ENCODE results near the gene FAM219A.

Gene FAM219A

GRCh38 chr9:34376596-34377403, 81.6 kb downstream of the FAM219A start, which contains the start of gene MYORG:
Gene MYORG, minus strand, starts transcription at chr9:34376898. Its CDS starts 3,955 bp downstream, at chr9:34372943.
- peak; percentile 16 for TF ChIP-seq POLR2A (IDR thresholded peaks at IDR 0.05; ENCODE audit: extremely low read depth, insufficient read length)
- TF ChIP-seq, protein P1, sequence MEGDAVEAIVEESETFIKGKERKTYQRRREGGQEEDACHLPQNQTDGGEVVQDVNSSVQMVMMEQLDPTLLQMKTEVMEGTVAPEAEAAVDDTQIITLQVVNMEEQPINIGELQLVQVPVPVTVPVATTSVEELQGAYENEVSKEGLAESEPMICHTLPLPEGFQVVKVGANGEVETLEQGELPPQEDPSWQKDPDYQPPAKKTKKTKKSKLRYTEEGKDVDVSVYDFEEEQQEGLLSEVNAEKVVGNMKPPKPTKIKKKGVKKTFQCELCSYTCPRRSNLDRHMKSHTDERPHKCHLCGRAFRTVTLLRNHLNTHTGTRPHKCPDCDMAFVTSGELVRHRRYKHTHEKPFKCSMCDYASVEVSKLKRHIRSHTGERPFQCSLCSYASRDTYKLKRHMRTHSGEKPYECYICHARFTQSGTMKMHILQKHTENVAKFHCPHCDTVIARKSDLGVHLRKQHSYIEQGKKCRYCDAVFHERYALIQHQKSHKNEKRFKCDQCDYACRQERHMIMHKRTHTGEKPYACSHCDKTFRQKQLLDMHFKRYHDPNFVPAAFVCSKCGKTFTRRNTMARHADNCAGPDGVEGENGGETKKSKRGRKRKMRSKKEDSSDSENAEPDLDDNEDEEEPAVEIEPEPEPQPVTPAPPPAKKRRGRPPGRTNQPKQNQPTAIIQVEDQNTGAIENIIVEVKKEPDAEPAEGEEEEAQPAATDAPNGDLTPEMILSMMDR (IDR thresholded peaks at IDR 0.05; ENCODE audit: low read depth, low read length): no peak
- TF ChIP-seq MYC (IDR thresholded peaks at IDR 0.05; ENCODE audit: low read depth, low read length): peak; percentile 10; the same call in 1 of the 2 replicates
- peak; percentile 40; the same call in 1 of the 2 replicates for TF ChIP-seq MAX (IDR thresholded peaks at IDR 0.05; ENCODE audit: low read depth, low read length)
- peak; percentile 100 for DNase-seq (ENCODE audit: low read depth)
- peak within 1 kb of the TSS; percentile 78 for H3K4me3 ChIP-seq (ENCODE audit: low read depth, low read length)

DNA sequence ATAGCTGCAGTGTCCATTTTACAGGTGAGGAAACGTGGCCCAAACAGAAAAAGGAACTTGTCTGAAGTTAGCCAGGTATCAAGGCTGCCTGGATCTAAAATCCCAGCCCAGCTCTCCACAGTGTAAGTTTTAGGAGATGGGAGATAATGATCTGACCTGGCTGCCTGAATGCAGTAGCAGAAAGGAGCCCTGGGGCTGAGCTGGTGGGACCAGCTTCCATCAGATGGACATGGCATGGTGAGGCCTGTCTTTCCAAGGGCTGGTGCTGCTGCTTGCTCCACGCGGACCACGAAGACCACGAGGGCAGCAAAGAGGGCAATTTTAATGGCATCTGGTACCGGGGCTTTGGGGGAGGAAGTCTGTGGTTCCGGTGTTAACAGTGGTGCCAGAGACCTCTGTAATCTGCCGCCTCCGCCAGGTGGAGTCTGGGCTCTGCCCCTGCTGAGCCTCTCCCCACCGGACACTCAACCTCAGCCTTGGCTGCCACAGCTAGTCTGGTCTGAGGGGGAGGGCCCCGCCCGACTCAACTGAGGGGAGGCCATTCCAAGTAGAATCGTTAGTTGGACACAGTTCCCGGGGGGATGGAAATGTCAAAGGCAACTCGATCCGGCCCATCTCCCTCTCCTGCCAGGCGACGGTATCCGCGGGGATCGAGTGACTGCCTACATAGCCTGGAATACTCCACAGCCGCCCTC, 82.3 kb downstream of the FAM219A start:
- peak; percentile 64 for TF ChIP-seq MYC (IDR thresholded peaks at IDR 0.05; ENCODE audit: low read depth, low read length)
- TF ChIP-seq, protein P1 (IDR thresholded peaks at IDR 0.05; ENCODE audit: low read depth, low read length): peak; percentile 37
- TF ChIP-seq POLR2A (IDR thresholded peaks at IDR 0.05; ENCODE audit: extremely low read depth, insufficient read length): no peak
- TF ChIP-seq MAX (IDR thresholded peaks at IDR 0.05; ENCODE audit: low read depth, low read length): peak; percentile 82
- DNase-seq (ENCODE audit: low read depth): peak; percentile 61
- peak overlapping the region; percentile 78 for H3K4me3 ChIP-seq (ENCODE audit: low read depth, low read length)

DNA sequence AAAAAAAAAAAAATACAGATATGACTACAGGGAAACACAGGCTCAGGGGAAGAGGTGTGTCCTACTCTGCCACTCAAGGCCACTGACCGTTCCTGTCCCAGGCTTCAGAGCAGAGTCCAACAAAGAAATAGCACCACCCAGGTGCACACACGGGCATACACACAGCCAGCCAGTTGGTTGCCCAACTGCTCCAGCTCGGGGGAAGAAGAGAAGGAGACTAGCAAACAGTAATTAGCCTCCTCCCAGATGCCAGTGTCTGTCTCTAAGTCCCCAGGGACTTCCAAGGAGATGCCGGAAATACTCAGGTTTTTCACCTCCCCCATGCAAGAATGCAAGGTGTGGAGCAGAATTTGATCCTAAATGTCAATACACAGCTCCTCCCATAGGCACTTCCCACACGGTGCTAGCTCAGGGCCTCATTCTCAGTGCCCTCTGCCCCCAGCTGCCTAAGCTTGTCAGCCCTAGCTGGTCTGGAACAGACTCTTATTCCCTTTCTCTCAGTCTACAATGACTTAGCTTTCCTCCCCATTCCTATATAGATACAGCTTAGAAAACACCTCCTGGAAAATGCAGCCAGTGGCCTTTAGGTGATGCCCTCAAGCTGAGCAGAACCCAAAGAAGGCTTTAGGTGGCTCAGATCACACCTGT, 83.3 kb downstream of the FAM219A start:
- TF ChIP-seq MYC (IDR thresholded peaks at IDR 0.05; ENCODE audit: low read depth, low read length): no peak
- no peak for TF ChIP-seq POLR2A (IDR thresholded peaks at IDR 0.05; ENCODE audit: extremely low read depth, insufficient read length)
- TF ChIP-seq, protein P1 (IDR thresholded peaks at IDR 0.05; ENCODE audit: low read depth, low read length): no peak
- TF ChIP-seq MAX (IDR thresholded peaks at IDR 0.05; ENCODE audit: low read depth, low read length): no peak
- H3K4me3 ChIP-seq (ENCODE audit: low read depth, low read length): no peak overlapping the region
- DNase-seq (ENCODE audit: low read depth): peak; percentile 30

DNA sequence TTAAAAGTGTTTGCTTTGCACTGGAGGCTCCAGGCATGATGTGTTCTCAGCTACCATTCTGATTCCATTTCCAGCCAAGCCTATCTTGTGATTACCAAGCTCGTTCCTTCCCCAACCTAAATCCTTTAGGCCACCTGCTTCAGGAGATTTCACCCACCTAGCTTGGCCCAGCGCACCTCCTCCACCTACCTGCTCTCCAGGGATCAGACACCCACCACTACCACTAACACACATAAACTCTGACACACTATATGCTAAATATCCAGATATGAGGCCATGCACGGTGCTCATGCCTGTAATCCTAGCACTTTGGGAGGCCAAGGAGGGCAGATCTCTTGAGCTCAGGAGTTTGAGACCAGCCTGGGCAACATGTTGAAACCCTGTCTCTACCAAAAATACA, 84.0 kb downstream of the FAM219A start:
- no peak for DNase-seq (ENCODE audit: low read depth)
- TF ChIP-seq, protein P1 (IDR thresholded peaks at IDR 0.05; ENCODE audit: low read depth, low read length): no peak
- TF ChIP-seq POLR2A (IDR thresholded peaks at IDR 0.05; ENCODE audit: extremely low read depth, insufficient read length): no peak
- TF ChIP-seq MYC (IDR thresholded peaks at IDR 0.05; ENCODE audit: low read depth, low read length): no peak
- TF ChIP-seq MAX (IDR thresholded peaks at IDR 0.05; ENCODE audit: low read depth, low read length): no peak
- no peak overlapping the region for H3K4me3 ChIP-seq (ENCODE audit: low read depth, low read length)

GRCh38 chr9:34373749-34374148, 84.6 kb downstream of the FAM219A start:
- TF ChIP-seq MYC (IDR thresholded peaks at IDR 0.05; ENCODE audit: low read depth, low read length): no peak
- no peak for TF ChIP-seq POLR2A (IDR thresholded peaks at IDR 0.05; ENCODE audit: extremely low read depth, insufficient read length)
- TF ChIP-seq, protein P1 (IDR thresholded peaks at IDR 0.05; ENCODE audit: low read depth, low read length): no peak
- TF ChIP-seq MAX (IDR thresholded peaks at IDR 0.05; ENCODE audit: low read depth, low read length): no peak
- no peak overlapping the region for H3K4me3 ChIP-seq (ENCODE audit: low read depth, low read length)
- DNase-seq (ENCODE audit: low read depth): no peak
